ENCODE measurements around the gene POLR1D.

Gene POLR1D

DNA sequence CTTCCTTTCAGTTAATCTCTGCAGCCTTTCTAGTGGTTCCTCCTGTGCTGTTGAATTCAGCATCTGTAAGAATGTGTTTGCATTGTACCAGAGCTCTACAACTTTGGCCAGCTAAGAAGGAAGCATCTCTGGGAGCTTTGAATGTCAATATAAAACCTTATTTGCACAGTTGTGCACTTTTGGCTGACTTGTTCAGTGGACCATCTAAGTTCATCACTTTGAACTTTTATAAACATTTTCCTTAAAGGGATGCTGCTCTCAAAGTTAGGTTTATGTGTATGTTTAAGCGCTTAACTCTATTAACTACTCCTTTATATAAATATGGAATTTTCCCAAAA, 15.6 kb downstream of the POLR1D start:
- H3K4me3 ChIP-seq (ENCODE audit: low read length): no peak overlapping the region
- TF ChIP-seq ZNF274 (IDR thresholded peaks at IDR 0.05; ENCODE audit: low read depth, low read length): no peak

DNA sequence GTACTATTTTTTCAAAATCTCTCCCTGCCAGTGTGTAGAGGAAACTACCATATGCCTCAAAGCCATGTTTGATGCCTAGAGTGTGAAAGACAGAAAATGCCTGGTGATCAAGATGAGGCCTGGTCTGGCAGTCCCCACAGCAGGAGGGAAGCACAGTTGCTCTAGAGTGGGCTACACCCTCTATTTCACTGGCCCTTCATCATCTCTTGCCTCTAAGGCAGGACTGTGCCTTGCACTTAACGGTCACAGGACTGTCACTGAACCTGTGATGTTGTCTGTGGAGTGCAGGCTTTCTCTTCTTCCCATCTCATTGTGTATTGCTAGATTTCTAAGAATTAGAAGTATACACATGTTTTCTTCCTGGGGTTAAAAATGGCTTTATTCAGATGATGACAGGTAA, 16.3 kb downstream of the POLR1D start:
- no peak overlapping the region for H3K4me3 ChIP-seq (ENCODE audit: low read length)
- no peak for TF ChIP-seq ZNF274 (IDR thresholded peaks at IDR 0.05; ENCODE audit: low read depth, low read length)

DNA sequence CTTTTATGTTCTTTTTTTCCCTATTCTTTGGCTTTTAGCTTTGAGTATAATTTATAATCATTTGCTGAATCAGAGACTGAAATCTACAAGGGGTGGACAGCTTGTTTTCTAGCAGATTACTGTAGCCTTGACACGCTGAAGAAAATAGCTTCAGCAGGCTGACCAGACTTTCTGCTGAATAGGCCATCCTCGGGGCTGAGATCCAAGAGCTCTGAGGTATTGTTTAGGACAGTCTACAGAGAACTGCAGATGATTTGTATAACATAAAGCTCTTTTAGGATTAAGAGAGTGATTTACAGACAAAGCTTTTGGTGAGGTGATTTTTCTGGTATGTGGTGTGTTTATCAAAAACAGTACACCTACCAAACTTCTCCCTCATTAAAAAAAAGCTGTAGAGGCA, 16.8 kb downstream of the POLR1D start:
- no peak overlapping the region for H3K4me3 ChIP-seq (ENCODE audit: low read length)
- no peak for TF ChIP-seq ZNF274 (IDR thresholded peaks at IDR 0.05; ENCODE audit: low read depth, low read length)

DNA sequence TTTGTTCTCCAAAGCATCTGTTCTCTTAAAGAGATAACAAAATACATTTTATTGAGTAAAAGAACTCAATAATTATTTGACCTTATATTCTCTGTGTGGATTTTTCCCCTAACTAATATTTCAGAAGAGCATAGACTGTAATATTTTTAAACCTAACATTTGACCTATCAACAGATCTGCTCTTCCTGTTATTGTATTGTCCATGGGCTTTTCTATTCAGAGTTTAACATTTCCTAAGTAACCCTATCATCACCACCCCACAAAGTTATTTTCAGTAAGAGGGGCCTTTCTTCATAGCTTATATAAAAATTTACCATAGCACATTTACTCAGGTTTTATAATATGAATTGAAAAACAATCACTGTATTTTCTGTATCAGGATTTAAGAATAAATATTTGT, 17.5 kb downstream of the POLR1D start:
- no peak overlapping the region for H3K4me3 ChIP-seq (ENCODE audit: low read length)
- no peak for TF ChIP-seq ZNF274 (IDR thresholded peaks at IDR 0.05; ENCODE audit: low read depth, low read length)

DNA sequence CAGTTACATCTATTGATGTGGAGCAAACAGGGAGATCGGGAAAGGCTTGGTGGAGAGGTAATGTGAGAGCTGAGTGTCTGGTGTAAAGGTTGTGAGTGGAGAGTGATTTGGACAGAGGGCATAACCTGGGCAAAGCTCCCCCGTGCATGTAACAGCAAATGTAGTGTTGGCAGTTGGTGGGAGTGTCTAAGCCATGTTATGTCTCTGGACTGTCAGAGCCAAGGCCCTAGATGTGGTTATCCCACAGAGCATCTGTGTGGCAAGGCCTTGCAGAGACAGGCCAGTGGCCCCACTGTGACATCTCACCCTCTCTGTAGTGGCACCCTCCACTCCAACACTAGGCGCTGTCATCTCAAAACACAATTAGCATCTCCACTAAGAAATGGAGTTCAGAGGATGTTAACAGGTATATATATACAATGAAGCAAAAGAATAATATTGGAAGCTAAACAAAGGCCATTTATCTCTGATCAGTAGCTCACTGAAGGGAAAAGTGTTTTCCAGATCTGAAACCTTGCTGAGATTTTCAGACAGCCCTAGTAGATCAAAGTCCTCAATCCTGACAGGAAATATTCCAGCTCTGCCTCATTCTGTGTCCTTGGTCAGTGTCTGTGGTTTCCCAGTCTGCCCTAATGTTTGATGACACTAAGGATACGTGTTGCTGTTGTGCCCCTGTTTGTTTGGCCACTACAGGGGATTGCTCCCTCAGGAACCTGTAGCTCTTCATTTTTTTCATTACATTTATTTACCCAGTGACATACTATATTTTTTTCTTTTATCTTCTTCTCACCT, 20.2 kb downstream of the POLR1D start:
- TF ChIP-seq ZNF274 (IDR thresholded peaks at IDR 0.05; ENCODE audit: low read depth, low read length): no peak
- no peak overlapping the region for H3K4me3 ChIP-seq (ENCODE audit: low read length)

GRCh38 chr13:27643334-27644132, 21.8 kb downstream of the POLR1D start:
- H3K4me3 ChIP-seq (ENCODE audit: low read length): no peak overlapping the region
- TF ChIP-seq ZNF274 (IDR thresholded peaks at IDR 0.05; ENCODE audit: low read depth, low read length): no peak

DNA sequence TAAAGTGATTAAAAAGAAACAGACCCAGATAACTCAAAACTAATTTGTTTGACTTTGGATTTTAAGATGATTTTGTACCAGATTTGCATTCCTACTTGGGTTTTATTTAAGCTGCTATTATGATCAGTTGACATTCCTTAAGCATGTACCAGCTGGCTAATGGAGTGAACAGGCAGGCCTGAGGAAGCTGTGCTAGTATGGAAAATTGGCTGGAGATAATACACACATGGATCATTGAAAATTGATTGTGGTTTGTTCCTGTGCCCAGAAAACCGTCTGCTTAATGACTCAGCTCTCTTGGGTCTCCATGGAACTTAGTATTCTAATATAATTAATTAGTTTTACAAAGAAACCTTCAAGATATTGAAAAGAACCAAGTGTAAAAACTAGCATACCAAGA, 22.6 kb downstream of the POLR1D start:
- H3K4me3 ChIP-seq (ENCODE audit: low read length): no peak overlapping the region
- TF ChIP-seq ZNF274 (IDR thresholded peaks at IDR 0.05; ENCODE audit: low read depth, low read length): no peak

DNA sequence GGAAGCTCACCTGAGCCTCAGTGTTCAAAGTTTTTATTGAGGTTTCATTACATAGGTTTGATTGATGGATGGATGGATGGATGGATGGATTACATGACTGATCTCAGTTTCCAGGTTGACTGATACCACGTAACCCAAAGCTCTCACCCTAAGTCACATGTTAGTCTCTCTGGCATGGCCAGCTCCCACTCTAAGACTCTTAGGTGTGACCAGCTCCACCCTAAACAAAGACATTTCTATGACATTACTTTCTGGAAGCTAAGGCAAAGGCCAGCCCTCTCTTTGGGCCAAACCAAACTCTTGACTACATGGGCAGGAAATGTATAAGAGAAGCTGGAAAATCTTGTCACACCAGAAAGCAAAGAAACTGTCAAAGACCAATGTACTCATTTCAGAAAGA, 28.6 kb downstream of the POLR1D start:
- H3K4me3 ChIP-seq (ENCODE audit: low read length): no peak overlapping the region
- TF ChIP-seq ZNF274 (IDR thresholded peaks at IDR 0.05; ENCODE audit: low read depth, low read length): no peak

DNA sequence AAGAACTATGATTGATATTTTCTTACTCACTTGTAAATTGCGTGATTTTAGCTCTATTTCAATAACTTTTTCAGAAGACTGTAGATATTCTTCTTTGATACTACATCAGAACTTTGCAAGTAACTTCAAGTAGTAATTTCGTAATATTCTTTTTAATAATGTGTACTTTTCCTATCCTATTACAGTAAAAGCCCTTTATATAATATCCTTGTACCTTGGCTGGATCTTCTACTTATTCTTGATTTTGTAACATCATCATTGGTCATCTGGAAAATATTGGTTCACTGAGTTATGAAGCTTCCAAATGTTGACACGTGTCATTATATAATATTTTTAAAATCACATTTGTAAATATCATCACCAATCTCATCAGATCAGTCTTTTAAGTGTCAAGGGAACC, 32.4 kb downstream of the POLR1D start:
- H3K4me3 ChIP-seq (ENCODE audit: low read length): no peak overlapping the region
- no peak for TF ChIP-seq ZNF274 (IDR thresholded peaks at IDR 0.05; ENCODE audit: low read depth, low read length)

- no peak for TF ChIP-seq ZNF274 (IDR thresholded peaks at IDR 0.05; ENCODE audit: low read depth, low read length)
- H3K4me3 ChIP-seq (ENCODE audit: low read length): no peak overlapping the region
Measured at GRCh38 chr13:27654816-27655215, 33.1 kb downstream of the POLR1D start.

DNA sequence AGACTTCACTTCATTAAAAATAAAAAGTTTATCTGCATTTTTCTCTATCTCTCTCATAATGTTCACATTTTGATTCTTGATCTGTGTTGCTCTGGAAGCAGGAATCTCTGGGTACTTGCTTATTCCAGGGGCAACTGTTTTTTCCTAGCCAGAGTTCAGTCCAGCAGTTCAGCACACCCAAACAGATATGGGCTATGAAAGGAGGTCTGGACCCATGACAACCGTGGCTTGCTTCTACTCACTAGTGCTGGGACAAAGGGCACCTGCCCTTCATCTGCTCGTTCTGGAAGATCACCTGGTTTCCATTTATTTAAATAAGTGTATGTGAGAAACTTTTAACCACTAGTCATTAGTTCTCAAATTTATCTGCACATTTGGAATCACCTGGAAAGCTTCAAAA, 36.0 kb downstream of the POLR1D start:
- no peak overlapping the region for H3K4me3 ChIP-seq (ENCODE audit: low read length)
- TF ChIP-seq ZNF274 (IDR thresholded peaks at IDR 0.05; ENCODE audit: low read depth, low read length): no peak

DNA sequence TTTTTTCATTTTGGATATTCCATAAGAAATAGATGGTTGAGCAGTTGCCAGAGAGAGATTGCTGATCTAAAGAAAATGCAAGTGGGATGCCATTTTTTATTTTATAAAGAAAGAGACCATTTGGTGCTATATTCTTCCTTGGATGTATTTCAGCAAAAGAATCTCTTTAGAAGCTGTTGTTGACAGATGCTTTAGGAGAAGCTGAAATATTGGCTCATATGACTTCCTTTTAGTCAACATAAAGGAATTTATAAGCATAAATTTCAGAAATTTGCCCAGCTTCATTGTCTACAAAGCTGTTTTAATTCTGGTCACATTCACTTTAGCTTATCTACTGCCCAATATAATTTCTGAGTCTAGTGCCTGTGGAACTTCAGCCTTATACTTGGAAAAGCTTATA, 36.9 kb downstream of the POLR1D start:
- no peak overlapping the region for H3K4me3 ChIP-seq (ENCODE audit: low read length)

DNA sequence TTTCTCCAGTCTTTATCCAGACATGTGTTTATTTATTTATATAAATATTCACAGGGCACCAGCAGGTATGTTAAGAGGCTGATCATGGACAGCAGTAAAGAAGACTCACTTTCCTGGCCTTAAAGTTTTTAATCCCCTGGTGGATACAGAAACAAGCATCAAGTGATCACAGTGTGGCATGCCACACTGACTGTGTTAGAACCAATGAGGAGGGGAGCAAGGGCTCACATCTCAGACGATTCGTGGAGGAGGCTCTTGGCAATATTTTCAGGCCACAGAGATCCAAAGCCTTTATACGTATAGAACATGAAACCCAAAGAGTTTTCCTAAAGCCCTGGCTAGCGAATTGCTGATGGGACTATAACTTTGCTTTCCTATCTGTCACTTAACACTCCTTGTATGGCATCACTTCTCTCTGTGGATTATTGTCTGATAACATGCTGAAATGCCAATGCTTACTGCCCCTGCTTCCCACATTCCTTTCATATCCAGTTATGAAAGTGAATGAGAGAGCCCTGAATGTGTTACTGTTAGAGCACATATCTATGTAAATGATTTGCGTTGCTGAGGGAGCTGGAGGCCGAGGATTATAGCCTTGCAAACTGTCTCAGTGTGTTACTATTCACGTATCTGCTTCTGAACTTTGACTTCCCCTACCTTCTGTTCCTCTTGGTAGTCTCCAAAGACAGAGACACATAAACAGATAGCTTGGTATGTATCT, 37.6 kb downstream of the POLR1D start:
- no peak for TF ChIP-seq ZNF274 (IDR thresholded peaks at IDR 0.05; ENCODE audit: low read depth, low read length)
- H3K4me3 ChIP-seq (ENCODE audit: low read length): no peak overlapping the region

More for the DNA sequence above, 36.9 kb downstream of the POLR1D start:
- no peak for TF ChIP-seq ZNF274 (IDR thresholded peaks at IDR 0.05; ENCODE audit: low read depth, low read length)

GRCh38 chr13:27660511-27660910, 38.8 kb downstream of the POLR1D start:
- no peak for TF ChIP-seq ZNF274 (IDR thresholded peaks at IDR 0.05; ENCODE audit: low read depth, low read length)
- no peak overlapping the region for H3K4me3 ChIP-seq (ENCODE audit: low read length)

GRCh38 chr13:27661017-27661416, 39.3 kb downstream of the POLR1D start:
- no peak overlapping the region for H3K4me3 ChIP-seq (ENCODE audit: low read length)
- no peak for TF ChIP-seq ZNF274 (IDR thresholded peaks at IDR 0.05; ENCODE audit: low read depth, low read length)
